ENCODE data around the gene ZNF687.
A peak's percentile ranks its signal among the peaks of the same experiment; 100 is the strongest.

Gene ZNF687

DNA sequence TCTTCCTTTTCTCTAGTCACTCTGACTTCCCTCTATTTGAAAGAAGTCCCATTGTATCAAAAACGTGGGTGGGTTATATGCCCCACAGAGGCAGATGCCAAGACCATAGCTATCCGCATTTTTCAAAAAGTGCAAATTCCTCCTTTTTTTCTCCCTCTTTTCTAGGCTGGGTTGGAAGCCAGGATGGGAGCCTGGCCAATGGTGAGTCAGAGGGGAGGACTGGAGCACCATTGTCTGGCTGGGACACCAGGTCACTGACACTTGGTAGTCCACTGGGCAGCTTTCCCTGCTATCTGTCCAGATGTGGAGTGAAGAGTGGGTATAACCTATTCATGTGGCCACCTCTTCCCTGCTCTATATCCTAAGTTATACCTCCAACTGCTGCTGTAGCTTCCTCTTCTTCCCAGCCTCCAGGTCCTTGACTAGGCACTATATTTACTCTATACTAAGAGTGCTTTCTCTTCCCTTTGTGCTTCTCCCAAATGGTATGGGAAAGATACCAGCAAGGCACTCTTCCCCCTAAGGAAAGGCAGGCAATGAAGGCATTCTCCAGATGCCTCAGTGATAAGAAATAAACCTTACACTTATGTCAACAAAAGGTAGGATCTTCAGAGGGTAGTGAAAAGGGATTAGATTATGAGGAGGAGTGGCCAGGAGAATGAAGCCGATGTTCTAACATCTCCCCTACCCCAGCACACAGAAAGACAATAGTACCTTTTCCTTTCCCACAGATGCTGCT, 32.2 kb downstream of the ZNF687 start:
- H3K4me3 Mint-ChIP-seq = no peak overlapping the region
- peak overlapping the region; percentile 98 for H3K27ac Mint-ChIP-seq
- DNase-seq = no peak
- H3K9me3 Mint-ChIP-seq = no peaks in the 10 kb centered on the region
- H3K36me3 Mint-ChIP-seq (ENCODE audit: low read depth) = peaks cover 76% of the 10 kb centered on the region
- no peaks in the 10 kb centered on the region for H3K27me3 Mint-ChIP-seq
- H3K4me1 Mint-ChIP-seq (ENCODE audit: low read depth) = peaks cover 68% of the 10 kb centered on the region

DNA sequence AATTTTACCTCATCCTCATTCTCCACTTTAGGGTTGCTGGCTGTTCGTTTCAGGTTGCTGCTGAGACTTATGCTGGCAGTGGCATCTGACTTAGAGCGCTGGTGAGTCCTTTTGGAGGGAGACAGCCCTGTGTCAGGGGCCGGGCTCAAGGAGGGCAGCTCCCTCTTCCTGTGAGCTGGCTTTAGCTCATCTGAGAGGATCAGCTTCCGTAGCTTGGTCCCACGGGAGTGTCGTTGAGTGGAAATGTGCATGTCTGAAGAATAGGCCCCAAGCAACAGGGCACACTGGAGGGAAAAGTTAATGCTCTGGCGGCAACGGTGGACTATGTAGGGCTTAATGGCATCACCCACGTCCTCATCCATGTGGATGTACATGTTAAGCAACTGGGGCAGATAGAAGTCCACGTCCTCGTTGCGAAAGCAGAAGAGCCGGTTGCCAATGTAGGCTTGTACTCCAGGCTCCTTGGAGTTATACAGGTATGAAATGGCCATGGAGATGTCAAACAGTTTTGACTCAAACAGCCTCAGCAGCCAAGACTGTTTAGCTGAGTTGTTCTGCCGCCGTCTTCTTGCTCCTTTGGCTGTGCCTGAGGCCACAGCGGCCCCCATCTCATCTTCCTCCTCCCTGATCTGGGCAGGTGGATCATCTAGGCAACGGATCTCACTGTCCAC, 33.6 kb downstream of the ZNF687 start:
- no peaks in the 10 kb centered on the region for H3K9me3 Mint-ChIP-seq
- H3K4me3 Mint-ChIP-seq = no peak overlapping the region
- peak overlapping the region; percentile 63 for H3K27ac Mint-ChIP-seq
- no peak for DNase-seq
- peaks cover 68% of the 10 kb centered on the region for H3K4me1 Mint-ChIP-seq (ENCODE audit: low read depth)
- H3K27me3 Mint-ChIP-seq = no peaks in the 10 kb centered on the region
- peaks cover 76% of the 10 kb centered on the region for H3K36me3 Mint-ChIP-seq (ENCODE audit: low read depth)

- no peaks in the 10 kb centered on the region for H3K27me3 Mint-ChIP-seq
- DNase-seq = no peak
- H3K4me1 Mint-ChIP-seq (ENCODE audit: low read depth) = peaks cover 52% of the 10 kb centered on the region
- no peak overlapping the region for H3K4me3 Mint-ChIP-seq
- H3K27ac Mint-ChIP-seq = peak overlapping the region; percentile 40
- H3K36me3 Mint-ChIP-seq (ENCODE audit: low read depth) = peaks cover 72% of the 10 kb centered on the region
- H3K9me3 Mint-ChIP-seq = no peaks in the 10 kb centered on the region
Measured at GRCh38 chr1:151318975-151319374, 36.9 kb downstream of the ZNF687 start.

DNA sequence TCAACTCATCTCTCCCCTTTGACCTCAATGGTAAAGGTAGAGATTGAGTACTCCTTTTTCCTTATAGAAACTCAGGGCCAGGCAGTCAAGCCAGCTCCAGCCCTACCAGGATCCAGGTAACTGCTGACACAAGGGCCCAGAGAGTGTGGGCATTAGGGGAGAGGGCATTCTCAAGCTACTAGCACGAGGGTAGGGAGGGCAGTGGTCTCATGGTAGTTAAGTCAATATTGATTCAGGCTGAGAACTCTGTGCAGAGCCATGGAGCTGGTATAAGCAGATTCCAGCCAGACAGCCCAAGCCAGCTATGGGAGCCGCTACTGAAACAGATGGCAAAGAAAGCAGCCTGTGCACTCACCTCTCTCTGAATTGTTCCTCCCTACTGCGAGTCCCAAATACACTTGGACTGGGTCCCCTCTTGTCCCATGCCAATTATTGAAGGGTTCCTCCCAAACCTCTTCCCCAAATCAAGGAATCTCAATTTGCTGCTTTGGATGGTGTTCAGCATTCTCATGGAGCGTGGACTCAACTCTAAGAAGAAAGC, 42.4 kb downstream of the ZNF687 start:
- Mint-ChIP-seq H3K4me3 (no peak overlapping the region), H3K36me3 (ENCODE audit: low read depth) (peaks cover 71% of the 10 kb centered on the region), H3K4me1 (ENCODE audit: low read depth) (peaks cover 58% of the 10 kb centered on the region), H3K27me3 (no peaks in the 10 kb centered on the region), H3K27ac (peak overlapping the region; percentile 29), H3K9me3 (no peaks in the 10 kb centered on the region)
- no peak for DNase-seq

GRCh38 chr1:151325231-151325630, 43.1 kb downstream of the ZNF687 start:
- peaks cover 54% of the 10 kb centered on the region for H3K4me1 Mint-ChIP-seq (ENCODE audit: low read depth)

DNA sequence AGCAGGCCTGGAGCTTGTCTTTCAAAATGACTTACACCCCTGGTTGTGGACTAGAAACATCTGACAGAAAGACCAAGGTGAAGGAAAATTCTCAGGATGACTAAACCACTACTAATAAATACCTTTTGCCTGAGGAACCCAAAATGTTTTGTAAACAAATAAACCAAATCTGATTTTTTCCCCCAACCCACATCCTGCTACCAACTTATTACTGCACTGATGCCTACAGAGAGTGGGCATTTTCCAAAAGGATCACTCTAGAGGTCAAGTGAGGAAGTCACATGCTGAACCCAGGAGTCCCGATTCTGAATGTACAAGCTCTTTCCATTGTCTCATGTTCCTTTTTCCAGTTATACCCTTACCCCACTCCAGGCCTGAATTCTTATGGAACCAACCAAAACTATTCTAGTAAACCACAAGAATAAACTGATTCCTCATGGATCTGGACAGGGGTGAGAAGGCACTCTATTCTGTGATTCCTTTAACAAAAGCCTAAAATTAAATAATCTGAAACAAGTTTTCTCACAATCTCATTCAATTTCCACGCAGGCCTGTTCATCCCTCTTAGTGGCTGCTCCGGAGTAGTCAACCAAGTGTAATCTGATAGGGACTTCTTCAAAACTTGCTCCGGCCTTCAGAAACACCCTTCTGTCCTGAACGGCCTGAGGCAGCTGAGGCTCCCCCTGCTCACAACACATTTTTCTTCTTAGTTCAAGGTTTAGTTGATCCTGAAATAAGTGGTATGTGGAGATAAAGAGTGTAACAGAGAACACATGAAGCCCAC, 43.7 kb downstream of the ZNF687 start:
- H3K4me3 Mint-ChIP-seq = peak overlapping the region; percentile 89
- DNase-seq = no peak
- H3K4me1 Mint-ChIP-seq (ENCODE audit: low read depth) = peaks cover 47% of the 10 kb centered on the region
- no peaks in the 10 kb centered on the region for H3K9me3 Mint-ChIP-seq
- no peaks in the 10 kb centered on the region for H3K27me3 Mint-ChIP-seq
- peaks cover 58% of the 10 kb centered on the region for H3K36me3 Mint-ChIP-seq (ENCODE audit: low read depth)
- H3K27ac Mint-ChIP-seq = peak overlapping the region; percentile 98

More at GRCh38 chr1:151325231-151325630, 43.1 kb downstream of the ZNF687 start:
- Mint-ChIP-seq H3K27me3 (no peaks in the 10 kb centered on the region), H3K27ac (peak overlapping the region; percentile 98), H3K4me3 (peak overlapping the region; percentile 89), H3K9me3 (no peaks in the 10 kb centered on the region), H3K36me3 (ENCODE audit: low read depth) (peaks cover 64% of the 10 kb centered on the region)
- DNase-seq = no peak

DNA sequence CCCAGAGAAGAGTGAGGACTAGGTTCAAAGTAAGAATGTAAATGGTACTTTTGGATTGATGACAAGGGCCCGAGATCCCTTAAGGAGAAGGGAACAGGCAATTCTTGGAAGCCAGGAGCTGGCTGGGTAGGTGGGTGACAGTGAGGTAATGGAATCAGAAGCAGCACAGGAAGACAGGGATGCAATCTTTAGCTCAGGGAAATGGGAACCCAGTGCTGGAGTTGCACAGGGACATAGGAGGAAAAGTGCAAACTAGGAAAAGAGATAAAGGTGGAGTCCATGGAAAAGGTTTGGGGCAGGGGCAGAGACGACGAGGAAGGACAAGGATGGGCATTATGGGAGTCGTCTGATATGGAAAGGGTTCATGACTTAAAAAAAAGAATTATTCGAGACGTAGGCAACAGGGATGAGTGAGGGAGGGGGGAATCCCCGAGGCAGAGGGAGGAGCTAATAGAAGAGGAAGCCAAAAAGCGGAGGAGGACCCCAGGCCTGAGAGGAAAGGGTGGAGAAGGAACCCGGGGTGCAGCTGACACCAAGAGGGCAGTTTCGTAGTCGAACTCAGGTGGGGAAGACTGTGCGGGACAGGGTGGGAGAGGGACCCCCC, 44.6 kb downstream of the ZNF687 start:
- Mint-ChIP-seq H3K27ac (peak overlapping the region; percentile 98), H3K36me3 (ENCODE audit: low read depth) (peaks cover 53% of the 10 kb centered on the region), H3K27me3 (no peaks in the 10 kb centered on the region), H3K4me1 (ENCODE audit: low read depth) (peaks cover 44% of the 10 kb centered on the region), H3K9me3 (no peaks in the 10 kb centered on the region), H3K4me3 (peak overlapping the region; percentile 89)
- no peak for DNase-seq

DNA sequence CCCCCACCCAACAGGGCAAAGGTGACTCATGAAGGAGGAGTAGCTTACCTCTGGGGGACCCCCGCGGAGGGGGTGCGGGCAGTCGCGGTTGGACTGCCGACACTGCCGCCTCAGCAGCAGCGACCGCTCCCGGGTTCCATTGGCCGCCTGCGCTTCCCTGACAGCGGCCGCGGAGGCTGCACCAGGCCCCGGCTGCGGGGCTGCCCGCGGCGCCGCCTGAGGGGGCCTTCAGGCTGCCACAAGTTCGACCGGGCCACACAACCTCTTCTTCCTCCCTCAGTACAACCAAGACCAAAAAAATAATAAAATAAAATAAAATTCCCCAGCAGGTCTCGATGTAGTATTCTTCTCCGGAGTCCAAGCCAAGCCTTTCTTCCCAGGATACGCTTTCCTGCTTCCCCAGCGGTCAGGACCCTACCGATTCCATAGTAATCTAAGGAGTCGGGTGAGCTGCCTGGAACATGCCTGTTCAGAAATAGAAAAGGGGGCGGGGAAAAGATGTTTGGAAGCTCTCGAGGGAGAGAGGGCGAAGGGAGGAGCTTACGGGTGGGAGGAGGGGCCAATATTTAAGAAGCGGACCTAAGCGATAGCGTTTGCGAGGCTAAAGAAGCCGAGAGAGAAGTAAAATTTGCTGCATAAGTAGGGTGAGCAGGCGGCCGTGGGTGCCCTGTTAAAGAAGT, 45.3 kb downstream of the ZNF687 start, which contains the start of gene PI4KB:
TSS of gene PI4KB (minus strand) at position 194 of the 680 bp plus-strand sequence. CDS start 10,935 bp downstream, outside the sequence.
- no peaks in the 10 kb centered on the region for H3K27me3 Mint-ChIP-seq
- H3K27ac Mint-ChIP-seq = peak within 1 kb of the TSS; percentile 98
- peak; percentile 85 for DNase-seq
- peak within 1 kb of the TSS; percentile 89 for H3K4me3 Mint-ChIP-seq
- H3K4me1 Mint-ChIP-seq (ENCODE audit: low read depth) = peaks cover 38% of the 10 kb centered on the region
- H3K9me3 Mint-ChIP-seq = no peaks in the 10 kb centered on the region
- H3K36me3 Mint-ChIP-seq (ENCODE audit: low read depth) = peaks cover 47% of the 10 kb centered on the region

DNA sequence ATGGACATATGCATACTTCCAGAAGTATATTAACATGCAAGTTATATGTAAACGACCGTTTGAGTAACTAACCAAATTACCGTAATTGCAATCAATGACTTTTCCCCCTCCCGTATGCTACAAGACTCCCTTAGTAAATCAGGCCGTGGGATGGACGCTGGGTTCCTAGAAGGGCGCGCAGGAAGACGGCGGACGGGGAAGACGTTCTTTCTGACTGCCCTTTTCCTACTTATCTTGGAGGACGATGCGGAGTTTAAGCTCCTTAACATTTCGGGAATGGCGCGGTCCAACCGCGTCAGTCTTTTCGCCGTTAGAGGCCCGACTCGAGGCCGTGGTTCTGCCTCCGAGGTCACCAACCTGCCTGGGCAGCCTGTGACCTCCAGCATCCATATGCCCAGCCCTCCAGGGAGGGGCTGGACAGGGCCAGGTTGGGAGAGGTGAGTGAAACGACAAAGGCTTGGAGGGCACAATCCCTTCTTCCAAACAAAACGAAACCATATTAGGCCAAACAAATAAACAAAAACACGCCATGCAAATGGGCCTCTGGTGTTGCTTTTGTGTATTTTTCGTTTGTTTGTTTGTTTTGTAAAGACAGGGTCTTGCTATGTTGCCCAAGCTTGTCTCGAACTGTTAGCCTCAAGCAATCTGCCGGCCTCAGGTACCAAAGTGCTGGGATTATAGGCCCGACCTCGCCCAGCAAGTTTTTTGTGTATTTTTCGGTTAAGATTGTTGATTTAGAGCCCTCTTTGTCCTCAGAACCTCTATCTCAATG, 46.0 kb downstream of the ZNF687 start:
- no peaks in the 10 kb centered on the region for H3K9me3 Mint-ChIP-seq
- no peak for DNase-seq
- peak overlapping the region; percentile 98 for H3K27ac Mint-ChIP-seq
- peak overlapping the region; percentile 89 for H3K4me3 Mint-ChIP-seq
- H3K27me3 Mint-ChIP-seq = no peaks in the 10 kb centered on the region
- peaks cover 34% of the 10 kb centered on the region for H3K4me1 Mint-ChIP-seq (ENCODE audit: low read depth)
- H3K36me3 Mint-ChIP-seq (ENCODE audit: low read depth) = peaks cover 42% of the 10 kb centered on the region

DNA sequence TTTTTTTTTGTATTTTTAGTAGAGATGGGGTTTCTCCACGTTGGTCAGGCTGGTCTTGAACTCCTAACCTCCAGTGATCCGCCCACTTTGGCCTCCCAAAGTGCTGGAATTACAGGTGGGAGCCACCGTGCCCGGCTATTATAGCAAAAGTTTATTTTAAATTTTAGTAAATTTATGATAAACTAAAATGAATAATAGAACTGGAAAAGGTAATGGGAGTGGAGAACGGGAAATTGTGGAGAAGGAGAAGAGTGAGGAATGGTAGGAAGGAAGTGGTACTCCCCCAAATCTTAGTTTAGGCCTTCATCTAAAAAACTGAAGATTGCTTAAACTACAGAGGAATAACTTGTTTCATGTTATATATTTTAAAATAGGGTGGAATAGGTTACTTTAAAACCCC, 52.7 kb downstream of the ZNF687 start:
- Mint-ChIP-seq H3K4me1 (ENCODE audit: low read depth) (peaks cover 2% of the 10 kb centered on the region), H3K36me3 (ENCODE audit: low read depth) (no peaks in the 10 kb centered on the region), H3K4me3 (no peak overlapping the region), H3K27me3 (no peaks in the 10 kb centered on the region), H3K27ac (no peak overlapping the region), H3K9me3 (no peaks in the 10 kb centered on the region)
- DNase-seq = no peak

- no peak overlapping the region for H3K4me3 Mint-ChIP-seq
- no peaks in the 10 kb centered on the region for H3K27me3 Mint-ChIP-seq
- peaks cover 9% of the 10 kb centered on the region for H3K4me1 Mint-ChIP-seq (ENCODE audit: low read depth)
- H3K27ac Mint-ChIP-seq = no peak overlapping the region
- H3K36me3 Mint-ChIP-seq (ENCODE audit: low read depth) = peaks cover 1% of the 10 kb centered on the region
- no peak for DNase-seq
- no peaks in the 10 kb centered on the region for H3K9me3 Mint-ChIP-seq
Measured at GRCh38 chr1:151336556-151336955, 54.5 kb downstream of the ZNF687 start.

- H3K36me3 Mint-ChIP-seq (ENCODE audit: low read depth) = peaks cover 38% of the 10 kb centered on the region
- peaks cover 27% of the 10 kb centered on the region for H3K4me1 Mint-ChIP-seq (ENCODE audit: low read depth)
- DNase-seq = peak; percentile 41
- H3K27me3 Mint-ChIP-seq = no peaks in the 10 kb centered on the region
- H3K9me3 Mint-ChIP-seq = no peaks in the 10 kb centered on the region
- H3K4me3 Mint-ChIP-seq = no peak overlapping the region
- H3K27ac Mint-ChIP-seq = peak overlapping the region; percentile 6
Measured at GRCh38 chr1:151340870-151341754, 59.0 kb downstream of the ZNF687 start.

Measured in activated T-cell treated with anti-CD3 and anti-CD28 coated beads, Interleukin-2, amount 50 U/mL, for 24 hours (primary cell).